Endothelial cell (in vitro differentiated cells): ENCODE data around the gene YDJC. TPM values are rescaled to one million over a fixed set of nuclear protein-coding genes. Genes with fewer than 3 reads are reported as not detected.
A peak's percentile ranks its signal among the peaks of the same experiment; 100 is the strongest.
"Not testable (repeated sequence)": the region's sequence is repeated elsewhere in the genome, so short reads cannot be mapped to it uniquely, and the experiment has no call there.

ENCODE experiments used
- DNase-seq: peaks from one replicate; pipeline ENCODE4 v3.0.0; 2021; ENCODE audit warnings: low spot score
- H3K27ac Mint-ChIP-seq: one replicate; pipeline ENCODE4 v1.8.0; 2021; ENCODE audit warnings: mixed read lengths, inconsistent platforms; ENCODE audit not compliant: unreplicated experiment
- H3K27me3 Mint-ChIP-seq: one replicate; pipeline ENCODE4 v1.8.0; 2021; ENCODE audit warnings: mild to moderate bottlenecking, moderate library complexity, mixed read lengths, inconsistent platforms; ENCODE audit not compliant: unreplicated experiment
- H3K36me3 Mint-ChIP-seq: one replicate; pipeline ENCODE4 v1.8.0; 2021; ENCODE audit warnings: mild to moderate bottlenecking, low read depth, mixed read lengths, inconsistent platforms; ENCODE audit not compliant: unreplicated experiment
- H3K4me1 Mint-ChIP-seq: one replicate; pipeline ENCODE4 v1.8.0; 2021; ENCODE audit warnings: mild to moderate bottlenecking, mixed read lengths, inconsistent platforms; ENCODE audit not compliant: unreplicated experiment
- H3K4me3 Mint-ChIP-seq: one replicate; pipeline ENCODE4 v1.8.0; 2021; ENCODE audit warnings: mild to moderate bottlenecking, mixed read lengths, inconsistent platforms; ENCODE audit not compliant: unreplicated experiment
- H3K9me3 Mint-ChIP-seq: one replicate; pipeline ENCODE4 v1.8.0; 2021; ENCODE audit warnings: mixed read lengths, inconsistent platforms; ENCODE audit not compliant: unreplicated experiment
- total RNA-seq: library from RNA; stranded (reverse); fragmentation: NEBNext Ultra II Directional; extraction: Animal tissue kit (Norgen Biotek cat#: 25700); gene quantifications from one replicate; pipeline ENCODE4 v1.2.1, GENCODE V29; 2021; ENCODE audit not compliant: unreplicated experiment
- TF ChIP-seq, protein P1 (sequence below): fragments of 200-600 bp; sonication (generic); IDR thresholded peaks from one replicate; pipeline ENCODE4 v1.5.0; 2021; ENCODE audit warnings: antibody characterized with exemption; ENCODE audit not compliant: unreplicated experiment

Gene YDJC
- total RNA-seq, 1 donor from 2014 or later = 11.2 TPM

DNA sequence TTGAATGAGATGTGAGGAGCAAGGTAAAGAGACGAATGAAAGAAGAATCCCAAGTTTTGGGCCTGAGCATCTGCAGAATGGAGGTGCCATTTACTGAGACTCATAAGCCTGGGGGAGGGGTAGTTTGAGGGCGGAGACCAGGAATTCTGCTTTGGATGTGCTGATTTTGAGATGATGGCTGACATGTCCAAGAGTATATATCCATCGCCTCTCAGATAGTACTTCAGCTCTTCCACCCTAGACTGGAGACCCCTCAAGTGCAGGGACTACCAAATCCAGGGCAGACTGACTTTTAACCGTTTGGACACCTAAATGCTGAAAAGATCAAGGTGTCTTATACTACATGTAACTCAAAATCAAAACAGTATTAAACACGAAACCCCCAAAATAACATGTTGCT is 11.0 kb upstream of the YDJC start:
- Mint-ChIP-seq H3K4me3 (peak overlapping the region; percentile 89), H3K4me1 (peaks cover 19% of the 10 kb centered on the region), H3K27me3 (peaks cover 10% of the 10 kb centered on the region), H3K9me3 (no peaks in the 10 kb centered on the region), H3K36me3 (peaks cover 6% of the 10 kb centered on the region), H3K27ac (no peak overlapping the region)
- DNase-seq = no peak
- TF ChIP-seq, protein P1, sequence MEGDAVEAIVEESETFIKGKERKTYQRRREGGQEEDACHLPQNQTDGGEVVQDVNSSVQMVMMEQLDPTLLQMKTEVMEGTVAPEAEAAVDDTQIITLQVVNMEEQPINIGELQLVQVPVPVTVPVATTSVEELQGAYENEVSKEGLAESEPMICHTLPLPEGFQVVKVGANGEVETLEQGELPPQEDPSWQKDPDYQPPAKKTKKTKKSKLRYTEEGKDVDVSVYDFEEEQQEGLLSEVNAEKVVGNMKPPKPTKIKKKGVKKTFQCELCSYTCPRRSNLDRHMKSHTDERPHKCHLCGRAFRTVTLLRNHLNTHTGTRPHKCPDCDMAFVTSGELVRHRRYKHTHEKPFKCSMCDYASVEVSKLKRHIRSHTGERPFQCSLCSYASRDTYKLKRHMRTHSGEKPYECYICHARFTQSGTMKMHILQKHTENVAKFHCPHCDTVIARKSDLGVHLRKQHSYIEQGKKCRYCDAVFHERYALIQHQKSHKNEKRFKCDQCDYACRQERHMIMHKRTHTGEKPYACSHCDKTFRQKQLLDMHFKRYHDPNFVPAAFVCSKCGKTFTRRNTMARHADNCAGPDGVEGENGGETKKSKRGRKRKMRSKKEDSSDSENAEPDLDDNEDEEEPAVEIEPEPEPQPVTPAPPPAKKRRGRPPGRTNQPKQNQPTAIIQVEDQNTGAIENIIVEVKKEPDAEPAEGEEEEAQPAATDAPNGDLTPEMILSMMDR = no peak

GRCh38 chr22:21639359-21639758 is 9.5 kb upstream of the YDJC start:
- TF ChIP-seq, protein P1 = no peak
- Mint-ChIP-seq H3K27ac (no peak overlapping the region), H3K4me3 (no peak overlapping the region), H3K36me3 (peaks cover 6% of the 10 kb centered on the region), H3K27me3 (peaks cover 12% of the 10 kb centered on the region), H3K9me3 (no peaks in the 10 kb centered on the region), H3K4me1 (peaks cover 19% of the 10 kb centered on the region)
- no peak for DNase-seq

DNA sequence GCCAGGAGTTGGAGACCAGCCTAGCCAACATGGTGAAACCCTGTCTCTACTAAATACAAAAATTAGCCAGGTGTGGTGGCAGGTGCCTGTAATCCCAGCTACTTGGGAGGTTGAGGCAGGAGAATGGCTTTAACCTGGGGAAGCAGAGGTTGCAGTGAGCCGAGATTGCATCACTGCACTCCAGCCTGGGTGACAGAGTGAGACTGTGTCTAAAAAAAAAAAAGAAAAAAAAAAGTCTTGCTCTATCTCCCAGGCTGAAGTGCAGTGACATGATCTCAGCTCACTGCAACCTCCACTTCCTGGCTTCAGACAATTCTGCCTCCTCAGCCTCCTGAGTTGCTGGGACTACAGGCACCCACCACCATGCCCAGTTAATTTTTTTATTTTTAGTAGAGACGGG is 7.6 kb upstream of the YDJC start:
- not testable (repeated sequence) for DNase-seq, H3K27ac Mint-ChIP-seq, H3K36me3 Mint-ChIP-seq, H3K4me1 Mint-ChIP-seq, H3K9me3 Mint-ChIP-seq, H3K27me3 Mint-ChIP-seq, H3K4me3 Mint-ChIP-seq

- TF ChIP-seq, protein P1 = no peak
Measured at GRCh38 chr22:21636629-21637218, 6.9 kb upstream of the YDJC start.

GRCh38 chr22:21635771-21636510 is 6.1 kb upstream of the YDJC start:
- no peak for DNase-seq
- H3K27me3 Mint-ChIP-seq = peaks cover 5% of the 10 kb centered on the region
- no peak overlapping the region for H3K4me3 Mint-ChIP-seq
- H3K9me3 Mint-ChIP-seq = no peaks in the 10 kb centered on the region
- TF ChIP-seq, protein P1 = no peak
- H3K27ac Mint-ChIP-seq = no peak overlapping the region
- H3K36me3 Mint-ChIP-seq = no peaks in the 10 kb centered on the region
- H3K4me1 Mint-ChIP-seq = peaks cover 5% of the 10 kb centered on the region

More at GRCh38 chr22:21636629-21637218, 6.9 kb upstream of the YDJC start:
- peaks cover 10% of the 10 kb centered on the region for H3K4me1 Mint-ChIP-seq
- H3K9me3 Mint-ChIP-seq = no peaks in the 10 kb centered on the region
- no peak overlapping the region for H3K4me3 Mint-ChIP-seq
- no peaks in the 10 kb centered on the region for H3K36me3 Mint-ChIP-seq
- H3K27ac Mint-ChIP-seq = peak overlapping the region; percentile 11
- H3K27me3 Mint-ChIP-seq = peaks cover 5% of the 10 kb centered on the region
- no peak for DNase-seq
